ENCODE data around the gene PPP1R18. TPM values are rescaled to one million over a fixed set of nuclear protein-coding genes. Genes with fewer than 3 reads are reported as not detected.

The PPP1R18 gene
- total and polyA plus RNA-seq, 9 of the 15 experiments (the other 6 are each of a cell fraction or from before 2014, with no cell fraction given): 12.0 to 99.2 (median 42.6) TPM

GRCh38 chr6:30678964-30679726 lies 7.3 kb downstream of the PPP1R18 start (continued):
- no peak for TF ChIP-seq ATF4 (CRISPR knock-in tag; IDR thresholded peaks at IDR 0.05)
- no peak for TF ChIP-seq ZNF224 (CRISPR knock-in tag; IDR thresholded peaks at IDR 0.05)
- TF ChIP-seq PRPF4 (IDR thresholded peaks at IDR 0.05; ENCODE audit: insufficient read depth, low read depth, low read length, poor library complexity, severe bottlenecking): no peak
- TF ChIP-seq E4F1 (CRISPR knock-in tag; IDR thresholded peaks at IDR 0.05; ENCODE audit: borderline replicate concordance): no peak
- TF ChIP-seq HDAC8 (tag; IDR thresholded peaks at IDR 0.05): no peak
- TF ChIP-seq BDP1 (IDR thresholded peaks at IDR 0.05; ENCODE audit: insufficient read depth, insufficient read length): no peak
- TF ChIP-seq ZNF23 (CRISPR knock-in tag; IDR thresholded peaks at IDR 0.05): no peak
- TF ChIP-seq BRD4 (IDR thresholded peaks at IDR 0.05): no peak
- no peak for TF ChIP-seq AFF4 (CRISPR knock-in tag; IDR thresholded peaks at IDR 0.05)
- no peak for TF ChIP-seq MED1 (CRISPR knock-in tag; IDR thresholded peaks at IDR 0.05; ENCODE audit: borderline replicate concordance)
- no peak for TF ChIP-seq TEAD2 (tag; IDR thresholded peaks at IDR 0.05)
- no peak for TF ChIP-seq STAT5B (CRISPR knock-in tag; IDR thresholded peaks at IDR 0.05)
- no peak for TF ChIP-seq ZFPM2 (CRISPR knock-in tag; IDR thresholded peaks at IDR 0.05)
- peak; percentile 63; the same call in 1 of the 2 replicates for TF ChIP-seq ZNF24 (IDR thresholded peaks at IDR 0.05)
- TF ChIP-seq SMARCB1 (IDR thresholded peaks at IDR 0.05; ENCODE audit: insufficient read length, low read depth): no peak
- peak; percentile 98 to 99 for TF ChIP-seq RAD21 (CRISPR knock-in tag; conservative IDR thresholded peaks at IDR 0.05 in 1 of 2, IDR thresholded peaks at IDR 0.05 in 1 of 2)
- peak; percentile 26; the same call in 1 of the 2 replicates for TF ChIP-seq HDAC2 (IDR thresholded peaks at IDR 0.05)
- TF ChIP-seq ZNF263 (CRISPR knock-in tag; IDR thresholded peaks at IDR 0.05; ENCODE audit: borderline replicate concordance): peak; percentile 72; the same call in 1 of the 2 replicates
- no peak for TF ChIP-seq CCAR2 (IDR thresholded peaks at IDR 0.05; ENCODE audit: low read depth, low read length)
- TF ChIP-seq NR2F6 (CRISPR knock-in tag; IDR thresholded peaks at IDR 0.05): no peak
- 0 out of 2 replicates have a peak, but pooled peaks have one; percentile 1 for TF ChIP-seq SPI1 (IDR thresholded peaks at IDR 0.05; ENCODE audit: borderline replicate concordance, low read depth, low read length)
- no peak for TF ChIP-seq FOXA1 (IDR thresholded peaks at IDR 0.05; ENCODE audit: borderline replicate concordance)
- TF ChIP-seq RHOXF2B (CRISPR knock-in tag; conservative IDR thresholded peaks at IDR 0.05): no peak
